Muscle of back (tissue), 11 donors: Measurements from ENCODE around the gene CYFIP2. TPM values are rescaled to one million over a fixed set of nuclear protein-coding genes. Genes with fewer than 3 reads are reported as not detected.

Experiments
- DNase-seq, 3 donors: peaks; one replicate each; pipeline versions ENCODE4 v3.0.0 to v3.0.0-alpha.2; 2013
- polyA plus RNA-seq, 10 donors: library from polyadenylated mRNA; unstranded; fragments of 120-200 nt; gene quantifications; one replicate each; pipeline ENCODE4 v1.2.1, GENCODE V29; 2013; ENCODE audit not compliant: insufficient read length in 10 of 10

Gene CYFIP2
- polyA plus RNA-seq, 10 donors: 4.0 to 15.4 (median 7.2) TPM

DNA sequence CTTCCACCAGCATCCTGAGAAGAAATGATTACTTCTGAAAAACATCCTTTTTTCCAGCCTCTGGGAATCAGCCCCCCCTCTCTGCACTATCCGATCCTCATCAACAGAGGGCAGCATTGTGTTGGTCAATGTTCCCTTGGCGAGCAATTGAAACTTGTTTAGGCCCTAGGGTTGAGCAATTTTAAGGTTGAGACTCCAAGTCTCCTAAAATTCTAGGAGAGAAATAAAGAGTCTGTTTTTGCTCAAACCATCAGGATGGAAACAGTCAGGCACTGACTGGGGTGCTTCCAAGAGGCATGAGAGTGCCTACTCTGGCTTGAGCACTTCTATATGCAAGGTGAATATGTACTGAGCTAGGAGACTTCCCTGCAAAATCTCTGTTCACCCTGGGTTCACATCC, 12.4 kb upstream of the CYFIP2 start:
- DNase-seq: peak in 2 of 3 donors; percentile 23 to 45

DNA sequence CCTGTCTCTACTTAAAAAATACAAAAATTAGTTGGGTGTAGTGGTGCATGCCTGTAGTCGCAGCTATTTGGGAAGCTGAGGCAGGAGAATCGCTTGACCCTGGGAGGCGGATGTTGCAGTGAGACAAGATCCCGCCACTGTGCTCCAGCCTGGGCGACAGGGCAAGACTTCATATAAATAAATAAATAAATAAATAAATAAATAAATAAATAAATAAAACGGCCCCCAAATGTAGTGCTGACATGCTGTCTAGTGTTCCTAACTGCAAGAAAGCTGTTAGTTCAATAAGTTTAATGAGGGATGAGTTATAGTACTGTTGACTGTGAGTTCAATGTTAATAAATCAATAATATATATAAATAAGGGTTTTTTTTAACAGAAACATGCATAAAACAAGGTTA, 7.5 kb upstream of the CYFIP2 start:
- DNase-seq: no peak

DNA sequence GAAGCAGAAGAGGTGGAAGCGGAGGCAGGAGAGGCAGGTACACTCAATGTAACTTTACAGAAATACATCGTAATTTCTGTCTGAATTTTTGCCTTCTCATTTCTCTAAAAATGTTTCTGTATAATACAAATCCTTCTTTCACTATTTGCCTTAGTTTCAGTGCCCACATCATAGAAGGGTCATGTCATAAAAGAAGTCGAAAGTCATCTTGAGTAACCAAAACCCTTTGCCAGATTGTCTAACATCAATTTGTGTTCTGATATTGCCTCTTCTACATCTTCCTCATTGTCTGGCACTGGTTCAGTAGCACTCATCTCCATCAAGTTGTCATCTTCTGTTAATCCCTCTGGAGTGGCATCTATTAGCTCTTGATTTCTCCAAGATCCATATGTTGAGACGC, 6.2 kb upstream of the CYFIP2 start:
- DNase-seq: no peak

DNA sequence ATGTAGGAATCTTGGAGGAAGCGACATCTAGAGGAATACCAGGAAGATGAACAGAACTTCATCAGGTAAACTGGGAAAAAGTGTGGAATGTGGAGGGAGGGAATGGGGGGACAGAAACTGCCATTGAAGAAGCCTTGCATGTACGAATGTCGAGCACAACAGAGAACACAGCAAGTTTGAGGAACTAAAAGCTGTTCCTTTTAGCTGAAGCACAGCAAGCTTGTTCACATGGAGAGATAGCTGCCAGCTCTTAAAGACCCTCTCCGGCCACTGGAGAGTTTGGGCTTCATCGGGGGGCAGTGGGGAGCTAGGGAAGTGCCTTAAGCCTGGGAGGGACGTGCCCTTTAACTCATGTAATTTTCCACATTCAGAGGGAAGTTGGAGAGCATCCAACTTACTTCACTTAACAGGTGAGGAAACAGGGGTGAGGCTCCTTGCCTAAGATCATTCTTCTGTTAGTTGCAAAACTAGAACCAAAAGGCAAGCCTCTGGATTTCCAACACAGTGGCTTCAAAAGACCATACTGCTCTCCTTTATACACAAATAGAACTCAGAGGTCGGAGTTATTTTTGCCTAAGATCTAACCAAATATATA, 2.3 kb upstream of the CYFIP2 start:
- no peak for DNase-seq

DNA sequence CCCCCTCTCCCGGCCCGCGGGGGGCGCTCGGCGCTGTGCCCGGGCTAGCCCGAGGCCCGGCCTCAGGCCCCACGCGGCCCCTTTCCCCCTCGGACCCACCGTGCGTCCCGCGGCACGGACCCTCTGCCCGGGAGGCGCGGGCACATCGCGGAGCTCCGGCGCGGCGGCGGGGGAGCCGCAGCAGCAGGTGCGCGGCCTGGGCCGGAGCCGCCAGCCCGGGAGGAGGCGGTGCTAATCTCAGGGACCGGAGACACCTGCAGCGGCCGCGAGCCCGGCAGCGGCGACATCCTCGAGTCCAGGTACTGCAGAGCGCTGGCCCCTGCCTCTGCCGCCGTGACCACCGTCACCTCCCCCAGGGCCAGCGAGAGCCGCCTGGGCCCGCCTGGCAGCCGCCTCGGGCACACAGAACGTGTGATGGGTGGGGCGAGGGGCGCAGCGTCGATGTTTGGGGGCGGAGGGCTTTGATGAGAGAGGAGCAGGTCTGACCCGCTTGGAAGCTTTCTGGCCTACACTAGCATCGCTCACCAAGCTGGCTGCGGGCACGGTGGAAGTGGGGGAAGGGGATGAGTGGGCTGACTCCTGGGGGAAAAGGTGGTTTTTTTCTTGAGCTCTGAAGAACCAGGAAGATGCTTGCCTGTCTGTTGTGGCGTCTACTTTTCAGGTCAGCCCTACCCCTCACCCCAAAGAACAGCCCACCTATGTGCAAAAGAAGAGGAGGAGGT, 524 bp downstream of the CYFIP2 start:
- DNase-seq: peak in 1 of 3 donors; percentile 26

DNA sequence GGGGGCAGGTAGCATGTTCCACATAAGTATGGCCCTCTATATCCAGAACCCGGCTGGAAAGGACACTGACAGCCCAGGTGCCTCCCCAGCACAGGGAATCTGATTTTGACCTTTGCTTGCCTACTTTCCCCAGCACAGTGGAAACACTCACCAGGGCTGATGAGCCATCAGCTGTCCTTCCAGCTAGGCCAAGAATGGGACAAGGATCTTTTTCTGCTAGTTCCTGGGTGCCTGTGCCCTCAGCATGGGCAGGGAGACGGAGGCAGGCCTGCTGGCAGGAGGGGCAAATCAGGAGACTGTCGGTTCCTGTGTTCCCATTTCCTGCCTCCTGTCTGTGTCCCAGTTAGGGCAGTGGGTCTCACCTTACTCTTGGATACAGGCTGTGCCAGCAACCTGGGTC, 1.1 kb downstream of the CYFIP2 start:
- no peak for DNase-seq

DNA sequence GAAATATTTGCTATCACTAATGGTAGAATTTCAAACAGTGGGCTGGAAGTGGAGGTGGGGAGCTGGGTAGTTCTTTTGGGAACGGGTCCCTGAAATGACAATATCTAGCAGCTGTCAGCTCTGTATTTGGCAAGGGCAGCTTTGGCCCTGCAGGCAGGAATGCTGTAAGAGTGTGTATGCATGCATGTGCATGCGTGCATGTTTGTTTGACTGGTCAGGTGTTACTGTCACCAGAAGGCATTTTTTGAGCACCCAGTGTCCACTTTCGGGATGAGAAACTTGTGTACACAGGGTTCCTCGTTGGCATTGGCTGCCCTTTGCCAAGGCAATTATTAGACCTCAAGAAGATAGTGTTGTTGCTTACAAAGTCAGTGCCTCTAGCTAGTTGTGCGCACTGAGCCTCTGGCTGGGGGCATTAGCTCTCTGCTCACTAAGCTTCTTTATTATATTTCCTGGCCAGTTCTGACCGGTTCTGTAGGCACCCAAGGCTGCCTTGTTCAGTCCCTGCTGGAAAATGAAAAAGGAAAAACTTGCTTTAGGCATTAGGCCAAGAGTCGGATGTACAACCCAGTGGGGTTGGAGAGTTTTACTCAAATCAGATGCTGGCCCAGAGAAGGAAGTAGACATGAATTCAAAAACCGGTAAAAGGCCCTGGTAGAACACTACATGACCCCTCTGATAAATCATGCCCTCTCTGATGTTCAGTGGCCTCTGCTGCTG, 2.0 kb downstream of the CYFIP2 start:
- DNase-seq: peak in 1 of 3 donors; percentile 33

DNA sequence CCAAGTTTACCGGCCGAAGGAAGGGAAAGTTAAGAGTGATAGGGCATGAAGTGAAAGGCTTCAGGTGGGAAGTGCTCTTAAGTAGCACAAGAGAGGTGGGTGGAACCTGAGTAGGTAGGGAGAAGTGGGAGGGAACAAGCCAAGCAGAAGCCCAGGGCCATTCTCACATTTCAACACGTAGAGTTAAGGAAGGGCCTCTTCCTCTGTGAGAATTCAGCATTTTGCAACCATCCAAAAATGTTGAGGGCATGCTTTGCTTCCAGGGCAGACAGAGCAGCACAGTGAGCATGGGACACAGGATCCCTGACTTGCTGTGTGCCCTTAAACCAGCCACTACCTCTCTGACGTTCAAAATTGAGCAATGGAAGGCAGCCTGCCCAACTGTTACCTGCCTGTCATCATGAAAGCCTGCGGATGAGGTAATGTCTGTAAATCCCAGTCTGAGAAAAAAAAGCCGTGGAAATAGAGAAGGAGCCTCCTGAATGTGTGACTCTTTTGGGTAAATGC, 3.3 kb downstream of the CYFIP2 start:
- no peak for DNase-seq

DNA sequence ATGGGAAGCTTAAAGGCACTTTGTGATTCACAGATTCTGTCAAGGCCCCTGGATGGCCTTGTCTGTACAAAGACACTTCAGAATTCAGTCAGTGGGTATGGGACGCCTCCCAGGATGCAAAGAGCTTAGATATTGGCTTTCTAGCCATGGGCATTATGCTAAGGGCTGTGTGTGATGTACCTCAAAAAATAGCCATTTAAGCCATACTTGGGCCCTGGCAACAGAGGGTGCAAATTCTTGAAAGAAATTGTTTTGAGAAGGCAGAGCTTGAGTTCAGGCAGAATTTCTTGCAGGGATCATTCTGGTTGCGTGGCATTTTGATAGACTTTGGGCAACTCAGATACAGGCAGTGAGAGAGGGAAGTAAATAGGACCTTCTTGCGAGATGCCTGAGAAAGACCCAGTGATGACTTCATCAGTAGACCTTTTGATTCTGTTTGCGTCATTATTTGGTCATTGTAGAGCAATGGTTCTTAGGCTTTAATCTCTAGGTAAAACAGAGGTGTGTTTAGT, 3.9 kb downstream of the CYFIP2 start:
- DNase-seq: no peak

DNA sequence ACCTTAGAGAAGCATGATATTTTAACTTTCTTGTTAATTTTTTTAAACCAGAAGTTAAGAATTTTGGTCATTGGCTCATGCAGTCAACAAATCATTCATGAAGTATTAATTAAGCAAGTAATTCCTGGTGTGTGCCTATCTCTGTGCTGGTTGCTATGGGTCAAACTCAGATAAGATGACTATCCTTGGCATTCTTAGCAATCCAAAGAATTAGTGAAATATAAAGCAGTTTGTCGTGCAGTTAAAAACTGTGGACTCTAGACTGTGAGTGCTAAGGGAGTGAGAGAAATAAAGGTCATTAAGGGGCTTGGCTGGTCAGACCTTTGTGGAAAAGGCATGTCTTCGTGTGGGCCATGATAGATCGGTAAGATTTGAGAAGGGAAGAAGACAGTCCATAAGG, 4.8 kb downstream of the CYFIP2 start:
- no peak for DNase-seq

DNA sequence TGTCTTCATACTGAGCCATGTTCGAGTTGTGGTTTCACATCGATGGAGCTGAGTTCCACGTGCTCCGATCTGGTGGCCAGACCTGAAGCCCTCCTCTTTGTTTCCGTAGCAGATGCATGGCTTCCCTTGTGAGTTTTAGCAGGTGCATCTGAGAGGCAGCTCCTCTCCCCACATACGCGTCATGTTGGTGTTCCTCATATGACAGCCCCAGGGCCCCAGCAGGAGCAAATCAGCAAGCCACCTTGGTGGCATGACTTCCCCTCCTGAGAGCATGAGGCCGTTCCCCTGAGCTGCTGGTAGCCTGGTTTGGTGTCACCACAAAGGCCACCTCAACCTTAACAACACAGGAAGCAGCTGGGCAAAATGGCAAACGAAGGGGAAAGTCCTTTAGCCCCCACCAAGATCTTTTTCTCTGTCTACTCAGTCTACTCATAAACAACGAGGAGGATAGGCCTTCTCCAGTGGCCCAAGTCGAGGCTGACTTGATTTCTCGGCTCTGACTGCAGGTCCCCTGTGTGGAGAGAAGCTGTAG, 5.9 kb downstream of the CYFIP2 start:
- no peak for DNase-seq

DNA sequence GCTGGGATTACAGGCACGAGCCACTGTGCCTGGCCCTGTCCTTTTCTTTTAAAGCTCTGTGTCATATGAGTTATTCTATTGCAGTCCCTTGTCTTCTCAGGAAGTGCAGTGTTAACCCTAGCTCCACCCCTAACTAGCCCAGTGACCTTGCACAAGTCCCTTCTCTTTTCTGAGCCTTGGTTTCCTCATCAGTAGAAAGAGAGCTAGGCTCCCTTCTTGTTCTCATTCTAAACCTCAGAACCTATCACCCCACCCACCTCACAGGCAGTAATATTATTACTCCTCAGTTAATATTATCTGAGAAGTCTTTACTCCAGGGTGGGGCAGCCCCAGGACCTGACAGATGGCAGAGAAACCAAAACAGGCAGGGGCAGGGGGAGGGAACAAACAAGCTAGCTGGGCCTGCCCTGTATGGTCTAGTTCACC, 7.2 kb downstream of the CYFIP2 start:
- no peak for DNase-seq

DNA sequence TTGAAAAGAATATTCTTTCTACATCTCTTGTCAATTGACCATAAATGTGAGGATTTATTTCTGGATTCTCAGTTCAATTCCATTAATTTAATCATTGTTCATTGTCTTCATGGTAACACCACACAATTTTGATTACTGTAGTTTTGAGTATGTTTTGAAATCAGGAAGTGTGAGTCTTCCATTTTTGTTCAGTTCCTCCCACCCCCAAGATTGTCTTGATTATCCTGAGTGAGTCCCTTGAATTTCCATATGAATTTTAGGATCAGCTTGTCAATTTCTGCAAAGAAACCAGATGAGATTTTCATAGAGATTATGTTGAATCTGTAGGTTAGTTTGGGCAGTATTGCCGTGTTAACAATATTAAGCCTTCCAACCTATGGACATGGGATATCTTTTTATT, 9.5 kb downstream of the CYFIP2 start:
- DNase-seq: no peak

DNA sequence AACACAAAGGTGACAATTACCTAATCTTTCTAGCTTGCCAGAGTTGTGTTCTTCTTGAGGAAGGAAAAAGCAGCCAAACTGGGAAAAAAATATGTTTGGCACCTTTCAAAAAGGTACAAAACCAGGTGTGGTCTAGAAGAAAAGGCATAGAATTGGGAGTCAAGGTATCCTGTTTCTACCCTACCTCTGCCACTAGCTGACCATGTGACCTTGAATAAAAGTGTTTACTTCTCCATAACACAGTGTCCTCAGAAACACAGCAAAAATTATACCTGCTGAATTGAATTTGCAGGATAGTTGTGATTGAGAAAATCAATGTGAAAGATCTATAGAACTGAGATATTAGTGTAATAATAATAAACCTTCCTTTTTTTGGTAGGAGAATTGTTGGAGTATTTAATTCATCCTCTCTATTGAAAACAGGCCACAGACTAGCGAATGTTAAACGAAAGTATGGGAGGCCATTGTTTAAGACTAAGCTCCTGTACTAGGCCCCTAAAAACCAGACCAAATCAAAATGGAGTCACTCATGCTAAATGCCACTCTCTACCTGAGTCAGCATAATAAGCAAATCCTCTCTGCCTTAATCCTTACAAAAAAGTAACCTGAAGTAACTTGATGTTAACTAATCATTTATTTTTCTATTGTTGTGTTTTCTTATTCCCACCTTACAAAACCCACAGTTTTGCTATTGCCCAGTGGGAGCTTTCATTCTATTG, 12.6 kb downstream of the CYFIP2 start:
- DNase-seq: no peak

DNA sequence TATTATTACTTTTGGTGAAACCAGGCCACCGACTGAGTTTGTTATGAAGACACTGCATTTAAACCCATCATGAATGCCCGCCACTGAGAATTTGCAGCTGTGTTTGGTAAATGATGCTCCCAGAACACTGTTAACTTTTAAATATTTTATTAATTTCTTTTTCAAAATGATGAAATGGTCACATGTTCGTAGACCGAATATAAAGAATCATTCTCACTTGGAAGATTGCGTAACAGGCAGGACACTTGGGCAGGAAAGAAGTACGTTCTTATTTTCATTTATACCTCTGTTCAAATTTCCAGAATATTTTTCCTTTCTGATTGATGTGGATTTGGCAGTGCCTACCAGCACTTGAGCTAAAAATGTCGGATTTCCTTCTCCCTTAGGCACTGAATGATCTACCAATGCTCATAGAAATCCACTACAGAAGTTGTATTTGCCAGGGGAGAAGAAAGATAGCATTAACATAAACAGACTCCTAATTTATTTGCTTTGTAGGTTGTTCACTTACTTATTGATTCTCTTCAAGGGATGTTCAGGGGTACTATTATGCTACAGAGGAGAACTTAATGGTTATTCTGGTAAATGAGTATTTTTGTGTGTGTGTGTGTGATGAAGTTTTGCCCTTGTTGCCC, 13.8 kb downstream of the CYFIP2 start:
- no peak for DNase-seq

DNA sequence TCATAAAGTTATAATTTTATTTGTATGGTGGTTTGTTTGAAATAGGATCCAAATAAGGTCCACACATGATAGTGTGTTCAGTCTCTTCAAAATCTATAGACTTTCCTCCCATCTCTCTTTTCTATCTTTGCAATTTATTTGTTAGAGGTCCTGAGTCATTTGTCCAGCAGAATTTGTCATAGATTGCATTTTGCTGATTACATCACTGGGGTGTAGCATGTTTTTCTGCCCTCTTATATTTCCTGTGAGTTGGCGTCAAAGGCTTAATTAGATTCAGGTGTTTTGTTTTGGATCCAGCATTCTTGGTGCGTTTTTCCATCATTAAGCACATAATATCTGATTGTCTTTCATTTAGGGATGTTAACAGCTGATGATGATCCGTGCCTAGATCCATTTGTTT, 15.0 kb downstream of the CYFIP2 start:
- peak in 1 of 3 donors; percentile 60 for DNase-seq

DNA sequence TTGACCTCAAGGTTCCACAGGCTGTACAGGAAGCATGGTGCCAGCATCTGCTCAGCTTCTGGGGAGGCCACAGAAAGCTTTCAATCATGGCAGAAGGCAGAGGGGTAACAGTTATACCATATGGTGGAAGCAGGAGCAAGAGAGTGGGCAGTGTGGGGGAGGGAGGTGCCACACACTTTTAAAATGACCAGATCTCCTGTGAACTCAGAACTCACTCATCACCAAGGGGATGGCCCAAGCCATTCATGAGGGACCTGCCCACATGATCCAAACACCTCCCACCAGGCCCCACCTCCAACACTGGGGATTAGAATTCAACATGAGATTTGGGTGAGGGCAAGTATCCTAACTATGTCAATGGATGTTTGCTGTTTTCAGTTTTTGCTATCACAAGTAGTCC, 16.2 kb downstream of the CYFIP2 start:
- DNase-seq: no peak

DNA sequence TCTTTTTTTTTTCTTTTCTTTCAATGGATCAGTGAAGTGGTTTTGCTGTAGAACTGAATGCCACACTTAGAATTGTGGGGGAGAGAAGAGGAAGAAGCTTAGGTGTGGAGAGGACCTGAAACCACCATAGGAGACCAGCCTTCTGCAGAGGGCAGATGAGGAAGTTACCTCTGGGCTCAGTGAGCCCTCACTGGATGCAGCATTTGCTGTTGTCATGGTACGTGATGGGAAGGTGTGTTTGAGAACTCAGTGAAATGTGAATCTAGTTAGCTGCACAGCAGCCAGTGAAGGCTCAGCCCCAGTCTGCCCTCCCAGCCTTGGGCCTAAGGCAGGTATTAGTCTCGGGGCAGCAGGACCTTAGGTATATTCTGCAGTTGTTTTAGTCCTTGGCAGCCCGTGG, 17.5 kb downstream of the CYFIP2 start:
- DNase-seq: no peak

DNA sequence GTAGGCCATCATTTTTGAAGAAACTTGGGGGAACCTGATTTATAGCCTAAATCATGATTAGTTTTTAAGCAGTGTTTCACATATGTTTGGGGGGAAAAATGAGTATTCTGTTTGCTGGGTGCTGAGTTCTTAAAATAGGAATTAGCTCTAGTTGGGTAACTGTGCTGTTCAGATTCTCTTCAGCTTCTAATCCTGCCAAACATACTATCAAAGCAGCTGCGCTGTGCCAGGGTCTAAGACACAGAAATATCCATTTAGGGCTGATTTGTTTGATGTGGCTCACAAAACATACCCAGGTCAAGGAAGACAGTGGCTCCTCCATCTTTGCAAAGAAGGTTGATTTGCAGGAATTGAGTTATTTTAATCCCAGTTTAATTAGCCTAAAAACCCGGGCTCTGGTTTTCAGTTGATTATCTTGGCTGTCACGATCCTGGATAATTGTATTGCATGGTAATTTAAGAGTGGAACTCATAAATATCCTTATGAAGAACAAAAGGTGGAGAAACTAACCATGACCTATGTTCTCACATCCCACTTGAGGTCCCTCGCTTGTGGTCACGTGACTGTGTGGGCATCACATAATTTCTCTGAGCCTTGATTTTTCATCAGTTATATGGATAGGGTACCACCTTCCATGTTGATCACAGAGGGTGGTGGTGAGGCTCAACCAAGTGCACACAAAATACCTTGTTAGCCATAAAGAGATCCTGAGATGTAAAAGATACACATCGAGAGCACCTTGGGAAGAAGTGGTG, 18.7 kb downstream of the CYFIP2 start:
- DNase-seq: no peak

DNA sequence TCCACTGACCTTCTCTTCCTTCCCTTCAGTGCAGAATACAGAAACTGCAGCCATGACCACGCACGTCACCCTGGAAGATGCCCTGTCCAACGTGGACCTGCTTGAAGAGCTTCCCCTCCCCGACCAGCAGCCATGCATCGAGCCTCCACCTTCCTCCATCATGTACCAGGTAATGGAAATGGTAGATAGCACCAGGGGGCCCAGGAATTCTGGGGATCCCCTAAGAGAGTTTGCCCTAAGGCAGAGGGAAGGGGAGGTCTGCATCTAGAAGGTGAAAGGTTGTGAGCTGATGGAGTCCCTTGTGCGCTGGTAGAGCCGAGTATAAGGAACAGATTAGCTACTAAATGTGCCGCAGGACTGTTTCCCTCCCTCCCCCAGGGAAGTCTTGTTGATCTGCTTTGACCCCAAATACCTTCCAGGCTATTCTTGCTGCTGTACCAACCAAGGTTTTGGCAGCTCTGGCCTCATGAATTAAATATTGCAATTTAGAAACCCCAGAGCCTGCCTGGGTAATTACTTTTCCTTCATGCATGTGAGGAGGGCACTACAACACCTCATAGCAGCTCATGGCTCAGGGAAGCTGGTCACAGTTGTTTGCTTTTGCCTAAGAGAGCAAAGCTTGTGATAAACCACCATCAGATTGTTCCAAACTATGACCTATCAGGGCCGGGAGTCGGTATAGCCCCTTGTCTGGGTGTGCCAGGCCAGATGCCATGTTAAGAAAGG, 19.6 kb downstream of the CYFIP2 start:
- no peak for DNase-seq
